Cortex of kidney (tissue), 1 donor: ENCODE results near the gene TECRL.

ENCODE experiments used
- DNase-seq: peaks from one replicate; lab custom pipeline; 2025; lab: John Stamatoyannopoulos, UW

Gene TECRL

GRCh38 chr4:64409300-64409699, at the start of gene TECRL:
Gene TECRL (minus strand): TSS chr4:64409450. CDS start chr4:64409351, 99 bp downstream.
- DNase-seq, result no peak

- no peak for DNase-seq
Observed at GRCh38 chr4:64432674-64433073, 23.4 kb upstream of the TECRL start.

GRCh38 chr4:64430933-64431332, 21.7 kb upstream of the TECRL start:
- no peak for DNase-seq

- no peak for DNase-seq
Observed at GRCh38 chr4:64417974-64418373, 8.7 kb upstream of the TECRL start.

- no peak for DNase-seq
Observed at GRCh38 chr4:64407000-64407399, 2.2 kb downstream of the TECRL start.

- DNase-seq, result no peak
Observed at GRCh38 chr4:64405761-64406160, 3.5 kb downstream of the TECRL start.

GRCh38 chr4:64402684-64403083, 6.6 kb downstream of the TECRL start:
- no peak for DNase-seq

GRCh38 chr4:64399313-64400109, 9.7 kb downstream of the TECRL start:
- DNase-seq, result no peak

GRCh38 chr4:64394469-64394868, 14.8 kb downstream of the TECRL start:
- no peak for DNase-seq

- no peak for DNase-seq
Observed at GRCh38 chr4:64388252-64388651, 21.0 kb downstream of the TECRL start.

GRCh38 chr4:64385220-64385619, 24.0 kb downstream of the TECRL start:
- no peak for DNase-seq

- no peak for DNase-seq
Observed at GRCh38 chr4:64384237-64385203, 24.7 kb downstream of the TECRL start.

- no peak for DNase-seq
Observed at GRCh38 chr4:64368741-64369140, 40.5 kb downstream of the TECRL start.

- no peak for DNase-seq
Observed at GRCh38 chr4:64361399-64361740, 47.9 kb downstream of the TECRL start.

GRCh38 chr4:64360664-64361398, 48.4 kb downstream of the TECRL start:
- DNase-seq, result no peak

GRCh38 chr4:64359489-64359888, 49.8 kb downstream of the TECRL start:
- DNase-seq, result no peak

GRCh38 chr4:64353904-64354303, 55.3 kb downstream of the TECRL start:
- no peak for DNase-seq

- no peak for DNase-seq
Observed at GRCh38 chr4:64341711-64342110, 67.5 kb downstream of the TECRL start.

- DNase-seq, result no peak
Observed at GRCh38 chr4:64340218-64341110, 68.8 kb downstream of the TECRL start.

- DNase-seq, result no peak
Observed at GRCh38 chr4:64334964-64335363, 74.3 kb downstream of the TECRL start.

- no peak for DNase-seq
Observed at GRCh38 chr4:64330143-64330542, 79.1 kb downstream of the TECRL start.
